ENCODE data around the gene AIFM3. TPM values are rescaled to one million over a fixed set of nuclear protein-coding genes. Genes with fewer than 3 reads are reported as not detected.

AIFM3 gene
- total RNA-seq, 1 donor from 2014 or later, result 1.8 TPM

- peaks cover 3% of the 10 kb centered on the region for H3K9me3 Mint-ChIP-seq (ENCODE audit: low read depth)
- no peak for DNase-seq (ENCODE audit: low spot score, unreplicated experiment)
- peaks cover 21% of the 10 kb centered on the region for H3K4me1 Mint-ChIP-seq (ENCODE audit: low read depth)
- peaks cover 7% of the 10 kb centered on the region for H3K27me3 Mint-ChIP-seq
- no peak for TF ChIP-seq CTCF (IDR thresholded peaks at IDR 0.05; ENCODE audit: unreplicated experiment)
- no peak overlapping the region for H3K27ac Mint-ChIP-seq
- H3K4me3 Mint-ChIP-seq (ENCODE audit: low read depth), result peak overlapping the region; percentile 96
- H3K36me3 Mint-ChIP-seq (ENCODE audit: insufficient read depth), result no peaks in the 10 kb centered on the region
Measured at GRCh38 chr22:20980523-20980922, 13.5 kb downstream of the AIFM3 start.

GRCh38 chr22:20980938-20981722 lies 14.1 kb downstream of the AIFM3 start:
- peaks cover 21% of the 10 kb centered on the region for H3K4me1 Mint-ChIP-seq (ENCODE audit: low read depth)
- H3K36me3 Mint-ChIP-seq (ENCODE audit: insufficient read depth), result no peaks in the 10 kb centered on the region
- peaks cover 5% of the 10 kb centered on the region for H3K27me3 Mint-ChIP-seq

GRCh38 chr22:20981787-20982562 lies 14.9 kb downstream of the AIFM3 start, which contains the start of gene LZTR1:
Gene LZTR1, plus strand, starts transcription at chr22:20982297. Its CDS starts 75 bp downstream, at chr22:20982372.
- Mint-ChIP-seq H3K4me1 (ENCODE audit: low read depth) (peaks cover 21% of the 10 kb centered on the region), H3K36me3 (ENCODE audit: insufficient read depth) (peaks cover 2% of the 10 kb centered on the region), H3K27ac (peak within 1 kb of the TSS; percentile 39), H3K4me3 (ENCODE audit: low read depth) (peak within 1 kb of the TSS; percentile 96), H3K27me3 (peaks cover 3% of the 10 kb centered on the region), H3K9me3 (ENCODE audit: low read depth) (peaks cover 3% of the 10 kb centered on the region)
- DNase-seq (ENCODE audit: low spot score, unreplicated experiment), result peak; percentile 58
- peak; percentile 54 for TF ChIP-seq CTCF (IDR thresholded peaks at IDR 0.05; ENCODE audit: unreplicated experiment)

More at GRCh38 chr22:20980938-20981722, 14.1 kb downstream of the AIFM3 start:
- Mint-ChIP-seq H3K9me3 (ENCODE audit: low read depth) (peaks cover 3% of the 10 kb centered on the region), H3K27ac (peak overlapping the region; percentile 39), H3K4me3 (ENCODE audit: low read depth) (peak overlapping the region; percentile 96)
- no peak for TF ChIP-seq CTCF (IDR thresholded peaks at IDR 0.05; ENCODE audit: unreplicated experiment)
- no peak for DNase-seq (ENCODE audit: low spot score, unreplicated experiment)

GRCh38 chr22:20982563-20982882 lies 15.5 kb downstream of the AIFM3 start:
- H3K4me1 Mint-ChIP-seq (ENCODE audit: low read depth), result peaks cover 21% of the 10 kb centered on the region
- peaks cover 2% of the 10 kb centered on the region for H3K36me3 Mint-ChIP-seq (ENCODE audit: insufficient read depth)
- peak overlapping the region; percentile 96 for H3K4me3 Mint-ChIP-seq (ENCODE audit: low read depth)
- H3K9me3 Mint-ChIP-seq (ENCODE audit: low read depth), result peaks cover 3% of the 10 kb centered on the region
- DNase-seq (ENCODE audit: low spot score, unreplicated experiment), result no peak
- TF ChIP-seq CTCF (IDR thresholded peaks at IDR 0.05; ENCODE audit: unreplicated experiment), result no peak
- H3K27me3 Mint-ChIP-seq, result peaks cover 2% of the 10 kb centered on the region
- peak overlapping the region; percentile 39 for H3K27ac Mint-ChIP-seq

GRCh38 chr22:20983081-20983771 lies 16.2 kb downstream of the AIFM3 start:
- Mint-ChIP-seq H3K4me1 (ENCODE audit: low read depth) (peaks cover 21% of the 10 kb centered on the region), H3K9me3 (ENCODE audit: low read depth) (peaks cover 3% of the 10 kb centered on the region), H3K36me3 (ENCODE audit: insufficient read depth) (peaks cover 2% of the 10 kb centered on the region), H3K4me3 (ENCODE audit: low read depth) (peak overlapping the region; percentile 96), H3K27ac (no peak overlapping the region), H3K27me3 (peaks cover 2% of the 10 kb centered on the region)
- TF ChIP-seq CTCF (IDR thresholded peaks at IDR 0.05; ENCODE audit: unreplicated experiment), result no peak
- DNase-seq (ENCODE audit: low spot score, unreplicated experiment), result no peak
